HT-29 (cell line): ENCODE data around the gene RPS6KA2. TPM values are rescaled to one million over a fixed set of nuclear protein-coding genes. Genes with fewer than 3 reads are reported as not detected.
"Not testable (repeated sequence)": the region's sequence is repeated elsewhere in the genome, so short reads cannot be mapped to it uniquely, and the experiment has no call there.

Experiments used
- DNase-seq: peaks from one replicate; pipeline ENCODE4 v3.0.0-alpha.2; 2015; ENCODE audit warnings: low spot score
- total RNA-seq: library from RNA; depleted of rRNA; stranded (reverse); fragments of >200 nt; shearing (Covaris generic); gene quantifications from 2 replicates; pipeline ENCODE4 v1.2.3, GENCODE V29; 2014

The RPS6KA2 gene
- total RNA-seq, 1 experiment from 2014 or later, result 3.4 TPM

DNA sequence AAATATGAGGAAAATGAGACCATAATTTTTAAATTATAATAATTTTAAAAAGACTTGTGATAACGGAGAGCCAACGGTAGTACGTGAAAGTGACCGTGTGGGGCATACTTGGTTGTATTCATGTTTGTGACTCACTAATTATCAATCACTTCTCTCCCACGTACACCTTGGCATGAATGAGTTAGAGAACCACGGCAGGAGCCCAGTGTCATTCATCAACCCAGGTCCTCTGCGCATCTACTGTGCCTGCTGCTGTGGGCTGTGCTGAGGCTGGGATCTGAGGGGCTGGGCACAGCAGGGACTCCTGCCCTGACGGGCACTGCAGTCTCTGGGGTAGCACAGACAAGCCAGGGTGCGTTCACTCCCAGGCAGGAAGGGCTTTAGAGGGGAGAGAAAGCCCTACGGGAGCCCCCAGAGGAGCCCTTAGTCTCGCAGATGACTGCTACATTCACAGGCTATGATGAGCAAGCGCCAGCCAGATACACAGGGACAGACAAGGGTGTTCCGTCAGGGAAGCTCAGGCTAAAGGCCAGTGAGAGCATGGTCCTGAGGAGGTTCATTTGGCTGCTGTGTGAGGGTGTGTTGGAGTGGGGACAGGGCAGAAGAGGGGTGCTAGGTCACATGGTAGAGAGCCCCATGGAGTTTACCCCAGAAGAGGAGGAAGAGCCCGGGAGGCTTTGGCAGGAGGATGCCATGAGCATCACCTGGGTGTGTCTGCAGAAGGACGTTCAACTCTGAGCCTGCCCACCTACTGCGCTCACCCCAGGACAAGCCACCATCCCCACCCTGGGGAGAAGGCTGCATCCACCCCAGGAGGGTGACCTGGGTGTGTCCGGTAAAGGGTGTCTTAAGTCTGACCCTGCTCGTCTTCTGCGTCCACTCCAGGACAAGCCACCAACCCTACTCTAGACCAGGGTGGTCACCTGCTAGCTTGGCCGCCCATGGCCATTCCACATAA, 8.2 kb upstream of the RPS6KA2 start:
- no peak for DNase-seq

- not testable (repeated sequence) for DNase-seq
Measured at GRCh38 chr6:166634581-166634980, 7.5 kb upstream of the RPS6KA2 start.

DNA sequence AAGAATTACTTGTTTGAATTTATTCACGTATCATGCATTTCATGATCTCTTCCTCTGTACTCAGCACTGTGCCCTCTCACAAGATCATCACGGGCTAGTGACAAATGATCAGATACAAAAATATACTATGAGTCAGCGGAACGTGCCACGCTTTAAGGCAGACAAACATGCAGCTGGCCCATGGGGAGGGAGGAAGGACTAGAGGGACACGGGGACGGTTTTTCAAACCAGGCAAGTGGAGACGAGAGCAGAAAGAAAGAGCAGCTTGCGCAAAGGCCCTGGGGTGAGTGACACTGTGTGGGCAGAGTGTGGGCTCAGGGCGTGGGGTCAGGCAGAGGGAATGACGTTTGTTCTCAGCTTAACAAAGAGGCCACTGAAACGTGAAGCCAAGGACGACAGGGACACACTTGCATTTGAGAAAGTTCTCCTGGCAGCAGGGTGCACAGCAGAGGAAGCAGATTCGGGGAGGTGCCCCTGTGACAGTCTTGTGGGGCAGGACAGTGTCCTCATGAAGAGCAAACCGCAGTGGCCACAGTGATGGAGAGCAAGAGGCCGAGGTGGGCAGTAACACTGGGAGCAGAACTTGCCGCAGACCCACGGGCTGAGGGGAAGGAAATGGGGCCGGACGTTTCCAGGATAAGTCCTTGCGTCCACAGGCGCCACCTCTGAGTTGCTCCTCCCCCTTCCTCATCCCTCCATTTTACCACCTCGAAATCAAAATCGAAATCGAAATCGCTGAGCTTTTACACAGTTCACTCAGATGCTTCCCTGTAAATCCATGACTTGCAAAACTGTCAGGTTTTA, 6.9 kb upstream of the RPS6KA2 start:
- DNase-seq, result no peak

GRCh38 chr6:166632731-166633130, 5.7 kb upstream of the RPS6KA2 start:
- no peak for DNase-seq

- no peak for DNase-seq
Measured at GRCh38 chr6:166630462-166630861, 3.4 kb upstream of the RPS6KA2 start.

DNA sequence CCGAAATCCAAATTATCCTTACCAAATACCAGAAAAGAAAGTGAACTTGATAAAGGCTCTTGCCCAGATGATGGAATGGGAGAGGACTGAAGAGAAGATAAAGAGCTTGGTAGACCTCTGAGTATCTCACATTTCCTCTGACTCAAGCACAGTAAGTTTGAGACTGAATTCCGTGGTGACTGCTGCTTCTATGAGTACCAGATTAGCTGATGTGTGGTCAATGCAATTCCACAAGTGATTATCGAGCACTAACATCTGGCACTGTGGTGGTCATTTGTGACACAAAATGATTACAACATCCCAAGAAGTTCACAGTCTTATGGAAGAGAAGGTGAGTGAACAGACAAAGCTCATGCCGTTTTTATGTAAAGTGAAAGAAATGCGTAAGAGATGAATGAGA, 2.6 kb upstream of the RPS6KA2 start:
- DNase-seq, result no peak

- DNase-seq, result peak; percentile 49
Measured at GRCh38 chr6:166627875-166628801, 1.1 kb upstream of the RPS6KA2 start.

DNA sequence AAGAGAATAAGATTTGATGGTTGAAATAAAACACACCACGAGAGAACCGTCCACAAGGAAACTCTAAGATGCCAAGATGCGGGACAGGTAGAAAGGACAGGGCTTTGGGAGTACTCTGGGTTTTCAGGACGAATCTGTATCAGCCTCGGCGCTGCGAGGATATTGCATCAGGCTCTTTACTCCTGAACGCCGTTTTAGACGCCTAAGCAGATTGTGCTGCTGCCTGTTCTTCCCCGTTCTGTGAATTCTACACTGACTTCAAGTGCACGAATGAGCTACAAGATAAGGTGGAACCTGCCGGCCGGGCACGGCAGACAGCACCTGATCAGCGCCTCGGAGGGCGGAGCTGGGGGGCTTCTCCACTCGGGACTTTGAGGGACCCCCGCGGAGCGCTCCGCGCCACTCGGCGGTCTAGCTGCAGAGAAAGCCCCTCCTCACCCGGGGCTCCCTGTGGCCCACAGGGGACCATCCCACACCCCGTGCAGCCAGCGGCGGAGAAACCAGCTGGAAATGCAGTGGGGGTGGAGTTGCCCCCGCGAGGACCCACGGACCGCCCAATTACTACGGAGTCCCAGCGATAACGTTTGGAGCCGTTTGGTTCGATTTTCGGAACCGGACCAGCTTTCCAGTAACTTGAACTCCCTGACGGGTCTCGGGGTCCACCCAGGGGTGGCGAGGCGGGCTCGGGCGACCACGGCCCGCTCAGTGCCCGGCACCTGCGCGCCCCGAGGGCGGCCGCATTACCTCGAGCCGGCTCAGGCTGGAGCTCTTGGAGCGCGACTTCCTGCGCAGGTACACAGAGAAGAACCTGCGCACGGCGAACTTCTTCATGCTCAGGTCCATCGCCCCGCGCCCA, 646 bp downstream of the RPS6KA2 start:
- no peak for DNase-seq

- no peak for DNase-seq
Measured at GRCh38 chr6:166625356-166625755, 1.7 kb downstream of the RPS6KA2 start.

DNA sequence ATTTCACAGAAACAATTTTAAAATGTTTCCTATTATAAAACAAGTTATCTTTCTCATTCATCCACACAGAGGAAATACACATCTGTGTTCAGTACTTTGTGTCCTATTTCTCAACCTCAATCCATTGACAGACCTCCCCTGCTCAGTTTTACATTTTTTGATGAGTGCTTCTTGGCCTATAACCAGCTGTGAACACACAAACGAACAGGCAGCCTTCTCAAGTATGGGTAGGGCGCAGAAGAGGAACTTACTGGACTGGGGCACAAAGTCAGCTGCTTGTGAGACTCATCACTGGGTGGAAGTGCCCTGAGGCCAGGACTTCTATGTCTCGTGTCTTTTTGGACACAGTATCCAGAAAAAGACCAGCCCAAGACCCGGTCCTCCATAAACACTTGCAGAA, 2.8 kb downstream of the RPS6KA2 start:
- DNase-seq, result no peak

DNA sequence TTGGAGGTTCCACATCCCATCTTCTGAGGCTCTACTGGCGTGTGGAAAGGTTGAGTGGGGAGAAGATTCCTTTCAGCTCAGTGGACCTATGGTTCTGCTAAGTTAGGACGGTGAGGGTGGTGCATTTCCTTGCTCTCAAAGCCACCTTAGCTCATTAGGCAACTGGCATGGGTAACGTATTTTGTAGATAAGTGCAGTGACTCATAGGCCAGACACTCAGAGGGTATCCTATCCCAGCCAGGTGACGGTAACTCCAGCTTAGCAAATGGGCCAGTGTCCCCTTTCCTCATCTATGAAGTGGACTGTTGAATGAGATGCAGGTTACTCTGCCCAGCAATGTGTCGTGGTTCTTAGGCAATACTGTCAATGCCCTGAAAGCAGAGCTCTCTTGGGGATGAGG, 3.7 kb downstream of the RPS6KA2 start:
- no peak for DNase-seq

GRCh38 chr6:166621114-166621540, 5.9 kb downstream of the RPS6KA2 start:
- DNase-seq, result no peak

DNA sequence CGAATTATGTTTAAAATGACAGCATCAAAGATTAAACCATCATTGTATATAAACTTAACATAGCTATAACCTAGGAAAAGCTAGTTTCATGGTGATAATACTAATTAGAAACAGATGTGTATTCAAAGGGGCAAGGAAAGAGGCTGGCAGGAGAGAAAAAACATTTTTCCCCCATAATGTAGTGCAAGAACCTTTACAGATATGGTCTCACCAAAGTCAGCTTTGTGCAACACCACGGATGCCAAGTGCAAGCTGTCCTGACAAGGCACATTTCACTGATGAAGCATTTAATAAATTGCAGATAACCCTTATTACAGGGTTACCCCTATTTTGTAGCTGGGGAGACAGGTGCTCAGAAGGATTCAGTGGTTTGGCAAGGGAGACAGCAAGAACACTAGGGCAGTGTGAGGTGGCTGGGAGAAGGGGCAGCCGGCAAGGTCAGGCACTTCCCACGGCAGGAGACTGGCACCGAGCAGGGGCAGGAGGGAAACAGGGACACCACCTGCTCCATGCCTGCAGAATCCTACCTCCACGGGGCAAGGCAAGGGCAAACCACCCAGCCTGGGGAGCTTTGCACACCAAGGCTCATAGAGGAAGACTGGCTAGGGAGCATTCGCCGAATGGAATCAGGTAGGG, 6.5 kb downstream of the RPS6KA2 start:
- no peak for DNase-seq

- no peak for DNase-seq
Measured at GRCh38 chr6:166619912-166620311, 7.1 kb downstream of the RPS6KA2 start.

DNA sequence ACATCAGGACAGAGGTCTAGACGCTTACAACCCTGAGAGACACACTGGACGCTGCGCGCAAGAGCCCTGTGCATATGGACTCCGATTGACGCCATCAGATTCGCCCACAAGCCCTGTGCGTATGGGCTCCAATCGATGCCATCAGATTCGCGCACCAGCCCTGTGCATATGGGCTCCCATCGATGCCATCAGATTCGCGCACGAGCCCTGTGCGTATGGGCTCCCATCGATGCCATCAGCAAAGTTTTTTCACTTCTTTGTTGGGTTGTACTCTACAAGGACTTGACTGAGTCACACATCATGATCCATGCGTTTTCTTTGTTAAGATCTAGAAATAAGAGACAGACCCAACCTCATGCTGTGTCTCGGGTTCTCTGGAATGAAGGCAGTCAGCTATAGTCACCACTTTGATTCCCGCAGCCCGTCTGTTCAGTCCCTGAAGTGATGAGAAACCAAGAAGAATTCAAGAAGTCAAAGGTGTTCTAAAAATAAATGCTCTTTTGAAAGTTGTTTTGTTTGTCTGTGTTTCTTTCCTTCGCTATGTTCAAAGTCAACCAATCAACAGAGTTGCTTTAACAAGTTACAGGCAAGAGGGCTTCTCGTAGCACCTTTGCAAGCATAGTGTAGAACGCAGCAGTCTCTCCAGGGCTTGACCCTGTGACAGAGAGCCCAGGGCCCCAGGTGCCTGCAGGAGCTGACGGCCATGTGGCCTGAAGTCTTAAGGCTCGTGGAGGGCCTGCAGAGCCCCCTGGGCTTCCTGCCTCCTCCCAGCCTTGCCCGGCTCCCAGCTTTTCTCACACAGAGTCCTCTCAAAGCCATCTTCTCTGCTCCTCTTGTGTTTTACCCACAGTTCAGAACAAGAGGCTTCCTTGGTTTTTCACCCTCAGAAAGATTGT, 7.9 kb downstream of the RPS6KA2 start:
- no peak for DNase-seq

GRCh38 chr6:166618251-166618650, 8.8 kb downstream of the RPS6KA2 start:
- no peak for DNase-seq

DNA sequence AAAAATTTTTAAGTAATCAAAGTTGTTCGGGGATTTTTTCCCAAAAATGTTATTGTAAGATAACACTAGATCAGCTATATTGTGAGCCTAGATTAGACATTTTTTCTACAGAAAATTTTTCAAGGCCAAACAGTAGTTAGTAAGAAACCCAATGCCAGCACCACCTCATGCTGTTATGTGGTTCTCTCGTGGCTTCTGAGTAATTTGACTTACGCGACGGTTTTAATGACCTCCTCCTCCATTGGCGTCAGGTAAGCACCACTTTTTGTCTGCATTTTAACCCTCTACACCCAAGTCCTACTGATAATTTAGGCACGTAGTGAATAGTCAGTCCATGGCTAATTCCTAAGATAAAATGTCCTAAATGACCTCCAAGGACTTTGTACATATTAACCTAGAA, 9.7 kb downstream of the RPS6KA2 start:
- no peak for DNase-seq

DNA sequence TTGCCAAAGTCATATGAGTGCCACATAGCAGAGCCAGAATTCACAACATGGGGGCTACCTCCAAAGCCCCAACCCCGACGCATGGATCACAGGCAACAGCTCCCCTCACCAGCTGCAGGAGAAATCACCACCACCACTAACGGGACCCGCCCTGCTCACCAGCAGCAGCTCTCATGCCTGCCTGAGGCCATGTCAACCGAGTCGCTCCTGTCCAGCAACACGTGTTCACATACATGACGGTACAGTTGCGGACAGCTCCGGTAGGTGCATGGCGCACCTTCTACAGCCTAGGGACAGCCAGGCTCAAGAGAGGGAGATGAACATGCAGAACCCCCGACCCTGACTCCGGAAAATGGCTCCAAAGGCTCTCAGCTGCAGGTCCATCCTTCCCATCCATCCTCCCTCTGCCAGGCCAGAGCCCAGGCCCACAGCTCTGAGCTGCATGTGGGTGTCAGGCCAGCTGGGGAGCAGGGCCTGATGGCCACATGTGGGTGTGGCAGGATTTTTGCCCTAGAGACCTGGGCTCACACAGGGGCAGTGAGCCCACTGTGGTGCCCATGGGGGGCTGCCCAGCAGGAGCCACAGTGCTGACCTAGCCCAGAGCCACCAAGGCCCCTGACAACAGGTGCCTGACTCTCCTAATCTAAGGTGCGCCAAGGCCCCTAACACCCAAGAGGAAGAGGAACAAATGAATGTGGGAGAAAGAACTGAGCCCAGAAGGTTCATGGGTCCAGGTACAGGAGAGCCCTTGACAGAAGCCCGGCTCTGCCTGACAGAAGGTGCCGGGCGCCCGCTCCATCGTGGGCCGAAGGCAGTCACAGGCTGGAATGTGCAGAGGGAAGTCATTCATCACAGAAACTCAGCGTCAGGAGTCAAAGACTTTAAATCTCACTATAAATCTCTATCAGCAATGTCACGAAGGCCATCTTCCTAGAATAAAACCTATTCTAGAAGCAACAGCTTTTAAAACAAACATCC, 10.5 kb downstream of the RPS6KA2 start:
- DNase-seq, result no peak
